ENCODE measurements around the gene CTDSPL.

The CTDSPL gene

GRCh38 chr3:37867144-37867543 is 5.5 kb downstream of the CTDSPL start:
- no peak for DNase-seq (ENCODE audit: extremely low read depth, low read depth)
- H3K4me3 ChIP-seq (replicated peaks; ENCODE audit: low read depth, low read length), result no peak overlapping the region
- TF ChIP-seq, protein P1, sequence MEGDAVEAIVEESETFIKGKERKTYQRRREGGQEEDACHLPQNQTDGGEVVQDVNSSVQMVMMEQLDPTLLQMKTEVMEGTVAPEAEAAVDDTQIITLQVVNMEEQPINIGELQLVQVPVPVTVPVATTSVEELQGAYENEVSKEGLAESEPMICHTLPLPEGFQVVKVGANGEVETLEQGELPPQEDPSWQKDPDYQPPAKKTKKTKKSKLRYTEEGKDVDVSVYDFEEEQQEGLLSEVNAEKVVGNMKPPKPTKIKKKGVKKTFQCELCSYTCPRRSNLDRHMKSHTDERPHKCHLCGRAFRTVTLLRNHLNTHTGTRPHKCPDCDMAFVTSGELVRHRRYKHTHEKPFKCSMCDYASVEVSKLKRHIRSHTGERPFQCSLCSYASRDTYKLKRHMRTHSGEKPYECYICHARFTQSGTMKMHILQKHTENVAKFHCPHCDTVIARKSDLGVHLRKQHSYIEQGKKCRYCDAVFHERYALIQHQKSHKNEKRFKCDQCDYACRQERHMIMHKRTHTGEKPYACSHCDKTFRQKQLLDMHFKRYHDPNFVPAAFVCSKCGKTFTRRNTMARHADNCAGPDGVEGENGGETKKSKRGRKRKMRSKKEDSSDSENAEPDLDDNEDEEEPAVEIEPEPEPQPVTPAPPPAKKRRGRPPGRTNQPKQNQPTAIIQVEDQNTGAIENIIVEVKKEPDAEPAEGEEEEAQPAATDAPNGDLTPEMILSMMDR (IDR thresholded peaks at IDR 0.05; ENCODE audit: low read depth, low read length, missing control alignments), result no peak

- no peak for DNase-seq (ENCODE audit: extremely low read depth, low read depth)
- no peak overlapping the region for H3K4me3 ChIP-seq (replicated peaks; ENCODE audit: low read depth, low read length)
- TF ChIP-seq, protein P1 (IDR thresholded peaks at IDR 0.05; ENCODE audit: low read depth, low read length, missing control alignments), result no peak
These were observed 10.2 kb downstream of the CTDSPL start for GRCh38 chr3:37871858-37872257.

DNA sequence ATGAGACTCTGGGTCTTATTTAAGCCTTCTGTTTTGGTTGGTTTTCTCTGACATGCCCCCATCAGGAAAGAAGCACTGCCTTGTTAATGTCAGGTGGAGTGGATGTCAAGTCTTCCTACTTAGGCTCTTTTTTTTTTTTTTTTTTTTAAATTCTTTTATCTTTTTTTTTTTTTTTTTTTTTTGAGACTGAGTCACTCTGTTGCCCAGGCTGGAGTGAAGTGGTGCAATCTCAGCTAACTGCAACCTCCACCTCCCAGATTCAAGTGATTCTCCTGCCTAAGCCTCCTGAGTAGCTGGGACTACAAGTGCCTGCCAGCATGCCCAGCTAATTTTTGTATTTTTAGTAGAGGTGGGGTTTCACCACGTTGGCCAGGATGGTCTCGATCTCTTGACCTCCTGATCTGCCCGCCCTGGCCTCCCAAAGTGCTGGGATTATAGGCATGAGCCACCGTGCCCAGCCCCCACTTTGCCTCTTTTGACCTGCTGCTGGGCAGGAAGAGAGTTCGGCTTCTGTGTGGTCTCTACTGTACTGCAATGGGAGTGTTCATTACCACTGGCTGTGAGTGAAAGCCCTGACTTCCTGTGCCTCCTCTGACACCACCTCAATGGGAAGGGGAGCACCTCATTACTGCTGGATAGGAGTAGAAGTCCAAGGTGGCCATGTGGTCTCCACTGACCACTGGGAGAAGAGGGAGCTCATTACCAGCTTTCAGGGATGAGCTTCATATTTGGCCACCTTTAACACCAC is 10.9 kb downstream of the CTDSPL start:
- TF ChIP-seq, protein P1 (IDR thresholded peaks at IDR 0.05; ENCODE audit: low read depth, low read length, missing control alignments), result no peak
- no peak overlapping the region for H3K4me3 ChIP-seq (replicated peaks; ENCODE audit: low read depth, low read length)
- DNase-seq (ENCODE audit: extremely low read depth, low read depth), result no peak

DNA sequence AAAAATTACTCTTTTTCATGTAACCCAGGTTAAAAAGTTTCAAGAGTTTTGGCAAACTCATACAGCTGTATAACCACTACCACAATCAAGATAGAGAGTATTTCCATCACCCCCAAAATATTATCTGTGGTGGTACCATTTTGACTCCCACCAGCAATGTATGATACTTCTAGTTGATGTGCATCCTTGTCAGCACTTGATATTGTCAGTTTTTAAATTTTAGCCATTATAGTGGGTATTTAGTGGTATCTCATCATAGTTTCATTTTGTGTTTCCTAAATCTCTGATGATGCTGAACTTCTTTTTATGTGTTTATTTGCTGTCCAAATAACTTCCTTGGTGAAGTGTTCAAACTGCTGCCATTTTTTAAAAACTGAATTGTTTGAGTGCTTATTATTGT is 14.6 kb downstream of the CTDSPL start:
- TF ChIP-seq, protein P1 (IDR thresholded peaks at IDR 0.05; ENCODE audit: low read depth, low read length, missing control alignments), result no peak
- no peak overlapping the region for H3K4me3 ChIP-seq (replicated peaks; ENCODE audit: low read depth, low read length)
- DNase-seq (ENCODE audit: extremely low read depth, low read depth), result no peak

DNA sequence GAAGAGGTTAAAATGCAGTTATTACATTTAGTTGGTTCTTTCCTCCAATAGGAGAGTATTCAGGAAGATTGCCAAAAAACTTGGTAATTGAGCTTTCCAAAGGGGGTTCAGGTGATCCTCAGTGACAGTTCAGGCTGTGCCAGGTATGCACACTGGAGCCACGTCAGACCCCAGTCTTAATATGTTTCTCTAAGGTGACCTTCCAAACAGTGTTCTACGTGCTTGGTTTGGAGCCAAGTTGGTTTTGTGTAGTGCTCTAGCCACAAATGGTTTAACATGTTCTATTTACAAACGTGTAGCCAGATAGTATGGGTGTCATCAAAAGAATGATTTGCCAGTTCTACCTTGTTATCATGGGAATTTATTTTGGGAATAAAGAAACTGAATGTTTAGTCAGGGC is 21.0 kb downstream of the CTDSPL start:
- TF ChIP-seq, protein P1 (IDR thresholded peaks at IDR 0.05; ENCODE audit: low read depth, low read length, missing control alignments), result no peak
- no peak for DNase-seq (ENCODE audit: extremely low read depth, low read depth)
- H3K4me3 ChIP-seq (replicated peaks; ENCODE audit: low read depth, low read length), result no peak overlapping the region

DNA sequence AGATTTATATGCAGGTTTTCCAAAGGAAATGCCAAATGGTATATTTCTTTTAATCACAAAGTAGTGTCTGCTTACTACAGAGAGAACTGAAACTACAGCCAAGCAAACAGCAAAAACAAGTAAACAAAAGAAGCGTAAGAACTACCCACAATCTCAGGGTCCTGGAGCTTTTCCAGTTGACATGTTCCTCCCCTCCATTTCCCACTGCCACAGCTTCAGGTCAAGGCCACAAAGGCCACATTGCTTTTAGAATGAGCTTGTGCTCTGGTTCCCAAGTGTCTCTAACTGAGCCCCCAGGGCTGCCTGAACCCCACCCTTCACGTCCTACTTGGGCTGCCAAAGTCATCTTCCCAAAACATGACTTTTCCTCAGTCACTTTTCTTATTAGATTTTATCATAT is 24.1 kb downstream of the CTDSPL start:
- TF ChIP-seq, protein P1 (IDR thresholded peaks at IDR 0.05; ENCODE audit: low read depth, low read length, missing control alignments), result no peak
- no peak for DNase-seq (ENCODE audit: extremely low read depth, low read depth)
- H3K4me3 ChIP-seq (replicated peaks; ENCODE audit: low read depth, low read length), result no peak overlapping the region

DNA sequence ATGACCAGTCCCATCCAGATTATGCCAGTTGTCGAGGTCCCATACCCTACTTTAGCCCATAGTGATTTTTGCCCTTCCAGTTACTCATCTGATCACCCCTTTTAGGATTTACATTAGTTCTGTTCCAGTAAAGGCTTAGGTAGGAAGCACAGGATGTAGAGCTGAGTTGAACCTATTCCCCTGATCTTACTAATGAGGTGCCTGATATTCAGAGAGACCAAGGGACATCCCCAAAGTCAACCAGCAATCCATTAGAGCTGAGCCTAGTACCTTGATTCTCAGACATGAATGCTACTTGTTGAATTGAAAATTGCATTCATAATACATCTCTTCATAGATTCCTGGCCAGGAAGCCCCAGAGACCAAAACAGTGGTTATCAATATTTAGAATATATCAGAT is 24.7 kb downstream of the CTDSPL start:
- TF ChIP-seq, protein P1 (IDR thresholded peaks at IDR 0.05; ENCODE audit: low read depth, low read length, missing control alignments), result no peak
- H3K4me3 ChIP-seq (replicated peaks; ENCODE audit: low read depth, low read length), result no peak overlapping the region
- DNase-seq (ENCODE audit: extremely low read depth, low read depth), result no peak

All from HFF-Myc (cell line).